Glomerular endothelial cell (primary cell): ENCODE results near the gene KIF18A. TPM values are rescaled to one million over a fixed set of nuclear protein-coding genes. Genes with fewer than 3 reads are reported as not detected.
"Not testable (repeated sequence)": the region's sequence is repeated elsewhere in the genome, so short reads cannot be mapped to it uniquely, and the experiment has no call there.

Source experiments
- DNase-seq: peaks from one replicate; pipeline ENCODE4 v3.0.0-alpha.2; 2011; ENCODE audit warnings: low read depth, low spot score; ENCODE audit errors: extremely low read depth
- total RNA-seq: library from RNA; depleted of rRNA; stranded (reverse); fragments of >200 nt; gene quantifications from 2 replicates; pipeline ENCODE4 v1.2.3, GENCODE V29; 2015

Gene KIF18A
- 3.1 and 3.4 TPM in 2 replicates for total RNA-seq

GRCh38 chr11:28107750-28108618, at the start of gene KIF18A, which contains the start of gene METTL15:
TSS of gene KIF18A (minus strand) at chr11:28108156. CDS start at chr11:28097947, 10,209 bp downstream.
TSS of gene METTL15 (plus strand) at chr11:28108388. CDS start at chr11:28113335, 4,947 bp downstream.
- peak; percentile 94 for DNase-seq

- no peak for DNase-seq
Observed at GRCh38 chr11:28153586-28153985, 45.6 kb upstream of the KIF18A start.

- no peak for DNase-seq
Observed at GRCh38 chr11:28152743-28153142, 44.8 kb upstream of the KIF18A start.

- DNase-seq = peak; percentile 71
Observed at GRCh38 chr11:28146123-28146751, 38.3 kb upstream of the KIF18A start.

- no peak for DNase-seq
Observed at GRCh38 chr11:28144808-28145207, 36.9 kb upstream of the KIF18A start.

- no peak for DNase-seq
Observed at GRCh38 chr11:28142724-28143123, 34.8 kb upstream of the KIF18A start.

- DNase-seq = no peak
Observed at GRCh38 chr11:28140689-28141455, 32.9 kb upstream of the KIF18A start.

- no peak for DNase-seq
Observed at GRCh38 chr11:28139841-28140415, 32.0 kb upstream of the KIF18A start.

- DNase-seq = no peak
Observed at GRCh38 chr11:28137832-28138231, 29.9 kb upstream of the KIF18A start.

GRCh38 chr11:28137366-28137765, 29.4 kb upstream of the KIF18A start:
- DNase-seq = no peak

- DNase-seq = not testable (repeated sequence)
Observed at GRCh38 chr11:28136157-28136556, 28.2 kb upstream of the KIF18A start.

- DNase-seq = no peak
Observed at GRCh38 chr11:28133146-28133545, 25.2 kb upstream of the KIF18A start.

- DNase-seq = no peak
Observed at GRCh38 chr11:28132548-28132947, 24.6 kb upstream of the KIF18A start.

GRCh38 chr11:28123151-28123581, 15.2 kb upstream of the KIF18A start:
- no peak for DNase-seq

- no peak for DNase-seq
Observed at GRCh38 chr11:28117712-28118111, 9.8 kb upstream of the KIF18A start.

GRCh38 chr11:28114731-28115130, 6.8 kb upstream of the KIF18A start:
- no peak for DNase-seq

- no peak for DNase-seq
Observed at GRCh38 chr11:28114116-28114515, 6.2 kb upstream of the KIF18A start.

- DNase-seq = no peak
Observed at GRCh38 chr11:28110821-28111200, 2.9 kb upstream of the KIF18A start.

- DNase-seq = no peak
Observed at GRCh38 chr11:28110108-28110820, 2.3 kb upstream of the KIF18A start.

- no peak for DNase-seq
Observed at GRCh38 chr11:28108958-28109357, 1.0 kb upstream of the KIF18A start.
